IMR-90 (cell line): Measurements from ENCODE around the gene PRKAG2. TPM values are rescaled to one million over a fixed set of nuclear protein-coding genes. Genes with fewer than 3 reads are reported as not detected.

Source experiments
- ATAC-seq: fragments of 200-7000 bp; cut with Tn5 transposase; 2 replicates; pipeline ENCODE4 v1.9.1; 2020; ENCODE audit warnings: low read depth, mild to moderate bottlenecking, moderate library complexity
- BruUV-seq: library from RNA; stranded (reverse); fragments of 400-500 nt; replicated peaks from 2 replicates; lab custom pipeline; 2021; lab: Mats Ljungman, UMichigan
- CTCF ChIA-PET: fragments of 300-600 bp; formaldehyde crosslinking; extraction: SDS; loops from one replicate; lab custom pipeline; 2021; ENCODE audit warnings: antibody characterized with exemption; lab: Yijun Ruan, JAX
- POLR2A ChIA-PET: fragments of 300-600 bp; sonication (Branson Sonifier 250); formaldehyde crosslinking; loops from one replicate; lab custom pipeline; 2022; ENCODE audit warnings: antibody characterized with exemption; ENCODE audit not compliant: unreplicated experiment; lab: Charles Lee
- DNase-seq: peaks from one replicate; pipeline ENCODE4 v3.0.0; 2013
- H2AFZ ChIP-seq: replicated peaks from 2 replicates; pipeline ENCODE3; 2013; ENCODE audit warnings: low read length, mild to moderate bottlenecking; ENCODE audit not compliant: poor library complexity
- H2AK5ac ChIP-seq: 2 replicates; pipeline ENCODE4 v1.6.1; 2013; ENCODE audit warnings: low read depth, low read length, inconsistent platforms
- H2AK9ac ChIP-seq: replicated peaks from 2 replicates; pipeline ENCODE3; 2013; ENCODE audit warnings: mild to moderate bottlenecking, low read depth, low read length, moderate library complexity; ENCODE audit not compliant: poor library complexity
- H2BK120ac ChIP-seq: 2 replicates; pipeline ENCODE4 v1.6.1; 2013; ENCODE audit warnings: low read depth, low read length, inconsistent platforms
- H2BK15ac ChIP-seq: 3 replicates; pipeline ENCODE4 v1.6.1; 2013; ENCODE audit warnings: low read depth, low read length, inconsistent platforms
- H2BK20ac ChIP-seq: 2 replicates; pipeline ENCODE4 v1.6.1; 2013; ENCODE audit warnings: low read depth, mild to moderate bottlenecking, inconsistent platforms, low read length, moderate library complexity
- H2BK5ac ChIP-seq: 2 replicates; pipeline ENCODE4 v1.6.1; 2013; ENCODE audit warnings: mild to moderate bottlenecking, low read depth, low read length, inconsistent platforms; ENCODE audit not compliant: poor library complexity, severe bottlenecking
- H3K14ac ChIP-seq: replicated peaks from 2 replicates; pipeline ENCODE4 v1.6.1; 2013; ENCODE audit warnings: low read depth, low read length, inconsistent platforms
- H3K18ac ChIP-seq: 2 replicates; pipeline ENCODE4 v1.6.1; 2013; ENCODE audit warnings: low read depth, low read length, control low read depth
- H3K23ac ChIP-seq: 2 replicates; pipeline ENCODE4 v1.6.1; 2013; ENCODE audit warnings: low read depth, low read length, inconsistent platforms
- H3K27ac ChIP-seq: 2 replicates; pipeline ENCODE4 v1.5.1; 2013; ENCODE audit warnings: mild to moderate bottlenecking, control low read depth, low read length; ENCODE audit not compliant: insufficient read depth
- H3K27me3 ChIP-seq: 2 replicates; pipeline ENCODE4 v1.6.1; 2013; ENCODE audit warnings: low read length; ENCODE audit not compliant: control insufficient read depth, insufficient read depth
- H3K36me3 ChIP-seq: 2 replicates; pipeline ENCODE4 v1.6.1; 2013; ENCODE audit warnings: low read length, mixed read lengths; ENCODE audit not compliant: control insufficient read depth, insufficient read depth
- H3K4ac ChIP-seq: 2 replicates; pipeline ENCODE4 v1.6.1; 2013; ENCODE audit warnings: low read depth, low read length, inconsistent platforms
- H3K4me1 ChIP-seq: 2 replicates; pipeline ENCODE4 v1.6.1; 2013; ENCODE audit warnings: low read length, mixed read lengths; ENCODE audit not compliant: control insufficient read depth, insufficient read depth
- H3K4me2 ChIP-seq: 2 replicates; pipeline ENCODE4 v1.6.1; 2013; ENCODE audit warnings: low read depth, mild to moderate bottlenecking, control low read depth, low read length, moderate library complexity
- H3K4me3 ChIP-seq: 2 replicates; pipeline ENCODE4 v1.5.1; 2013; ENCODE audit warnings: low read depth, mild to moderate bottlenecking, control low read depth, low read length, moderate library complexity; ENCODE audit not compliant: insufficient read depth
- H3K56ac ChIP-seq: 2 replicates; pipeline ENCODE4 v1.6.1; 2013; ENCODE audit warnings: low read length, inconsistent platforms; ENCODE audit not compliant: insufficient read depth; ENCODE audit errors: extremely low read depth
- H3K79me1 ChIP-seq, 2 experiments: 2 replicates each; pipeline ENCODE4 v1.6.1; 2013; ENCODE audit warnings: low read length in 2 of 2, inconsistent platforms in 1 of 2, low read depth in 1 of 2
- H3K9ac ChIP-seq: 2 replicates; pipeline ENCODE4 v1.6.1; 2013; ENCODE audit warnings: low read depth, low read length, control low read depth
- H3K9me1 ChIP-seq: 2 replicates; pipeline ENCODE4 v1.6.1; 2013; ENCODE audit warnings: low read length, inconsistent platforms; ENCODE audit not compliant: insufficient read depth
- H3K9me3 ChIP-seq: 2 replicates; pipeline ENCODE4 v1.6.1; 2013; ENCODE audit warnings: low read length; ENCODE audit not compliant: control insufficient read depth, insufficient read depth
- H4K20me1 ChIP-seq: 2 replicates; pipeline ENCODE4 v1.6.1; 2013; ENCODE audit warnings: low read length, inconsistent platforms; ENCODE audit not compliant: insufficient read depth
- H4K5ac ChIP-seq: 2 replicates; pipeline ENCODE4 v1.6.1; 2013; ENCODE audit warnings: mild to moderate bottlenecking, low read depth, low read length, control low read depth
- H4K8ac ChIP-seq, 2 experiments: 2 replicates each; pipeline ENCODE4 v1.6.1; 2013; ENCODE audit warnings: low read depth in 2 of 2, low read length in 2 of 2, control low read depth in 1 of 2, inconsistent platforms in 1 of 2
- H4K91ac ChIP-seq: 2 replicates; pipeline ENCODE4 v1.6.1; 2013; ENCODE audit warnings: low read depth, low read length, inconsistent platforms; ENCODE audit not compliant: insufficient read depth
- CTCF ChIP-seq: conservative IDR thresholded peaks from 2 replicates; pipeline ENCODE4 v1.5.1; 2012; ENCODE audit warnings: mild to moderate bottlenecking, low read depth, low read length, improper control_type of control experiment
- FOS ChIP-seq: fragments of 150-350 bp; IDR thresholded peaks from 2 replicates; pipeline ENCODE4 v1.6.1; 2016; ENCODE audit warnings: low read depth, low read length
- MAFK ChIP-seq: IDR thresholded peaks from 2 replicates; pipeline ENCODE4 v1.6.1; 2012; ENCODE audit warnings: low read depth, low read length, improper control_type of control experiment
- MAZ ChIP-seq: IDR thresholded peaks from 2 replicates; pipeline ENCODE4 v1.6.1; 2012; ENCODE audit warnings: low read depth, mild to moderate bottlenecking, low read length, improper control_type of control experiment, moderate library complexity, borderline replicate concordance
- MXI1 ChIP-seq: IDR thresholded peaks from 2 replicates; pipeline ENCODE4 v1.6.1; 2012; ENCODE audit warnings: low read depth, mild to moderate bottlenecking, low read length, moderate library complexity, borderline replicate concordance
- NFE2L2 ChIP-seq: fragments of 150-350 bp; IDR thresholded peaks from 2 replicates; pipeline ENCODE4 v1.6.1; 2016; ENCODE audit warnings: low read depth, mild to moderate bottlenecking, low read length
- POLR2A ChIP-seq: IDR thresholded peaks from 2 replicates; pipeline ENCODE4 v1.6.1; 2012; ENCODE audit warnings: mild to moderate bottlenecking, low read depth, low read length
- RAD21 ChIP-seq: IDR thresholded peaks from 2 replicates; pipeline ENCODE4 v1.6.1; 2012; ENCODE audit warnings: low read length, improper control_type of control experiment
- RCOR1 ChIP-seq: IDR thresholded peaks from 2 replicates; pipeline ENCODE4 v1.6.1; 2012; ENCODE audit warnings: mild to moderate bottlenecking, low read length, improper control_type of control experiment; ENCODE audit not compliant: insufficient replicate concordance
- RFX5 ChIP-seq: IDR thresholded peaks from 2 replicates; pipeline ENCODE4 v1.8.0; 2012; ENCODE audit warnings: low read depth, mild to moderate bottlenecking, low read length, moderate library complexity
- SMC3 ChIP-seq: fragments of 150-350 bp; IDR thresholded peaks from 2 replicates; pipeline ENCODE4 v1.6.1; 2016; ENCODE audit warnings: low read depth, mild to moderate bottlenecking, antibody characterized with exemption, low read length, moderate library complexity
- USF2 ChIP-seq: fragments of 150-350 bp; IDR thresholded peaks from 2 replicates; pipeline ENCODE4 v1.6.1; 2017; ENCODE audit warnings: mild to moderate bottlenecking, antibody characterized with exemption, low read length, low read depth
- WGBS, 2 experiments: methylation state at CpG; one replicate each; pipeline versions ENCODE4 v1.1.5 to v1.1.7; 2013; ENCODE audit warnings: missing lambda C conversion rate in 2 of 2; ENCODE audit not compliant: insufficient read length in 1 of 2; ENCODE audit errors: extremely low coverage in 2 of 2; 5-methylcytosine and 5-hydroxymethylcytosine counted together
- dilution Hi-C: fragments of 300-500 bp; cut with HindIII; formaldehyde crosslinking; loops from one replicate; pipeline ENCODE4 v1.14.3; 2018; ENCODE audit warnings: low sequenced_read_pairs; ENCODE audit not compliant: unreplicated experiment
- in situ Hi-C: fragments of 300-500 bp; cut with MboI; formaldehyde crosslinking; loops from 3 replicates; pipeline ENCODE4 v1.14.3; 2019; ENCODE audit warnings: low sequenced_read_pairs, inconsistent platforms, mixed read lengths
- intact Hi-C: fragments of 100-400 bp; cut with micrococcal nuclease; formaldehyde crosslinking; loops from 2 replicates; pipeline ENCODE4 v1.10.0; 2022
- polyA plus RNA-seq, 3 experiments: library from polyadenylated mRNA; depleted of rRNA; stranded (reverse); fragments of >200 nt; gene quantifications; 2 replicates each; pipeline ENCODE4 v1.2.3, GENCODE V29; 2012; ENCODE audit warnings: low replicate concordance in 1 of 3
- total RNA-seq: library from RNA; depleted of rRNA; stranded (reverse); fragments of >200 nt; gene quantifications from 2 replicates; pipeline ENCODE4 v1.2.3, GENCODE V29; 2012
- TF ChIP-seq, protein P1 (sequence below): fragments of 150-350 bp; IDR thresholded peaks from 2 replicates; pipeline ENCODE4 v1.6.1; 2016; ENCODE audit warnings: low read depth, mild to moderate bottlenecking, low read length, moderate library complexity, borderline replicate concordance

PRKAG2 gene
- total and polyA plus RNA-seq, 2 of the 4 experiments (the other 2 are of a cell fraction), result 15.4 to 21.6 TPM

DNA sequence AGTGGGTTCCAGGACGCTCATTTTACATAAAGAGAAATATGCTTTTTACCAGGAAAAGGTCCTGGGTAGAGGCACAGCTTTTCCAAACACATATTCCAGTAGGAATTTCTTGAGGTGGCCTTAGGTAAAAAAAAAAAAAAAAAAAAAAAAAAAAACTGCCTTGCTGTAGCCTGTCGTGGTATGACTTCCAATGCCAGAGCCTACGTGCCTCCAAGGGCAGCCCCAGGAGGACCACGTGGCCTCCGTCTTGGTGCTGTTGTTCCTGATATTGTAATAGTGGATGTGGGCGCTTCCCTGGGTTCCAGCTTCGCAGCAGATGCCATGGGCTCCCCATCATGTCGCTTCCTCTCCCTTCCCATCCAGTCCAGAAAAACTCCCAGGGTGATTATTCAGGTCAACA lies 49.3 kb downstream of the PRKAG2 start:
- H2BK20ac ChIP-seq, result no peak overlapping the region
- DNase-seq (no peak), ATAC-seq (no peak)
- H2AK9ac ChIP-seq, result no peak overlapping the region
- H3K27me3 ChIP-seq, result peaks cover 35% of the 10 kb centered on the region
- H3K79me1 ChIP-seq, result no peaks in the 10 kb centered on the region
- no peaks in the 10 kb centered on the region for H3K4me1 ChIP-seq
- H2BK15ac ChIP-seq, result no peak overlapping the region
- dilution Hi-C loops, result no loop called here
- no TSS peak for BruUV-seq
- no peak overlapping the region for H2AK5ac ChIP-seq
- H3K23ac ChIP-seq, result no peak overlapping the region
- no peak overlapping the region for H3K9ac ChIP-seq
- H2BK120ac ChIP-seq, result no peak overlapping the region
- no peak overlapping the region for H3K18ac ChIP-seq
- H2BK5ac ChIP-seq, result no peak overlapping the region
- no peak overlapping the region for H4K5ac ChIP-seq
- in situ Hi-C loops, result no loop called here
- H4K91ac ChIP-seq, result no peak overlapping the region
- no peak overlapping the region for H3K56ac ChIP-seq
- no peaks in the 10 kb centered on the region for H3K36me3 ChIP-seq
- no peaks in the 10 kb centered on the region for H4K20me1 ChIP-seq
- no peak overlapping the region for H3K4me3 ChIP-seq
- no peak overlapping the region for H2AFZ ChIP-seq
- H3K4me2 ChIP-seq, result no peak overlapping the region
- ChIA-PET CTCF (no interaction called here), POLR2A (no interaction called here)
- no peak overlapping the region for H3K27ac ChIP-seq
- no CpG with 5 or more reads among the region's 8 CpGs for WGBS, 2 experiments
- no peaks in the 10 kb centered on the region for H3K9me3 ChIP-seq
- TF ChIP-seq RAD21, result no peak
- no peak for TF ChIP-seq MAZ
- TF ChIP-seq RCOR1, result no peak
- TF ChIP-seq POLR2A, result no peak
- no peak for TF ChIP-seq MAFK
- no peak for TF ChIP-seq CTCF
- no peak for TF ChIP-seq USF2
- no peak for TF ChIP-seq NFE2L2
- TF ChIP-seq RFX5, result no peak
- TF ChIP-seq MXI1, result no peak
- no peak for TF ChIP-seq SMC3
- TF ChIP-seq, protein P1, sequence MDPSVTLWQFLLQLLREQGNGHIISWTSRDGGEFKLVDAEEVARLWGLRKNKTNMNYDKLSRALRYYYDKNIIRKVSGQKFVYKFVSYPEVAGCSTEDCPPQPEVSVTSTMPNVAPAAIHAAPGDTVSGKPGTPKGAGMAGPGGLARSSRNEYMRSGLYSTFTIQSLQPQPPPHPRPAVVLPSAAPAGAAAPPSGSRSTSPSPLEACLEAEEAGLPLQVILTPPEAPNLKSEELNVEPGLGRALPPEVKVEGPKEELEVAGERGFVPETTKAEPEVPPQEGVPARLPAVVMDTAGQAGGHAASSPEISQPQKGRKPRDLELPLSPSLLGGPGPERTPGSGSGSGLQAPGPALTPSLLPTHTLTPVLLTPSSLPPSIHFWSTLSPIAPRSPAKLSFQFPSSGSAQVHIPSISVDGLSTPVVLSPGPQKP, result no peak
- TF ChIP-seq FOS, result no peak
- intact Hi-C loops, result no loop called here
- H3K9me1 ChIP-seq, result no peaks in the 10 kb centered on the region
- no peak overlapping the region for H3K14ac ChIP-seq
- no peak overlapping the region for H3K4ac ChIP-seq
- H4K8ac ChIP-seq, result no peak overlapping the region
